ENCODE results near the gene HIGD2B. TPM values are rescaled to one million over a fixed set of nuclear protein-coding genes. Genes with fewer than 3 reads are reported as not detected.

HIGD2B gene
- total and polyA plus RNA-seq, 9 of the 15 experiments (the other 6 are each of a cell fraction or from before 2014, with no cell fraction given) = 0.04 to 0.18 (median 0.14) TPM; not detected in 6

- TF ChIP-seq, protein P1, sequence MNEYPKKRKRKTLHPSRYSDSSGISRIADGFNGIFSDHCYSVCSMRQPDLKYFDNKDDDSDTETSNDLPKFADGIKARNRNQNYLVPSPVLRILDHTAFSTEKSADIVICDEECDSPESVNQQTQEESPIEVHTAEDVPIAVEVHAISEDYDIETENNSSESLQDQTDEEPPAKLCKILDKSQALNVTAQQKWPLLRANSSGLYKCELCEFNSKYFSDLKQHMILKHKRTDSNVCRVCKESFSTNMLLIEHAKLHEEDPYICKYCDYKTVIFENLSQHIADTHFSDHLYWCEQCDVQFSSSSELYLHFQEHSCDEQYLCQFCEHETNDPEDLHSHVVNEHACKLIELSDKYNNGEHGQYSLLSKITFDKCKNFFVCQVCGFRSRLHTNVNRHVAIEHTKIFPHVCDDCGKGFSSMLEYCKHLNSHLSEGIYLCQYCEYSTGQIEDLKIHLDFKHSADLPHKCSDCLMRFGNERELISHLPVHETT (CRISPR knock-in tag; conservative IDR thresholded peaks at IDR 0.05 in 1 of 2, IDR thresholded peaks at IDR 0.05 in 1 of 2) = 0 out of 4 replicates have a peak, but pooled peaks of 1 of the 2 experiments have one; percentile 45
- TF ChIP-seq, protein P2, sequence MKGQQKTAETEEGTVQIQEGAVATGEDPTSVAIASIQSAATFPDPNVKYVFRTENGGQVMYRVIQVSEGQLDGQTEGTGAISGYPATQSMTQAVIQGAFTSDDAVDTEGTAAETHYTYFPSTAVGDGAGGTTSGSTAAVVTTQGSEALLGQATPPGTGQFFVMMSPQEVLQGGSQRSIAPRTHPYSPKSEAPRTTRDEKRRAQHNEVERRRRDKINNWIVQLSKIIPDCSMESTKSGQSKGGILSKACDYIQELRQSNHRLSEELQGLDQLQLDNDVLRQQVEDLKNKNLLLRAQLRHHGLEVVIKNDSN (CRISPR knock-in tag; IDR thresholded peaks at IDR 0.05) = no peak
- TF ChIP-seq ZNF311 (CRISPR knock-in tag; IDR thresholded peaks at IDR 0.05) = no peak
- peak; percentile 43; the same call in 1 of the 2 replicates for TF ChIP-seq MTA3 (IDR thresholded peaks at IDR 0.05; ENCODE audit: borderline replicate concordance)
- no peak for TF ChIP-seq ZKSCAN3 (CRISPR knock-in tag; IDR thresholded peaks at IDR 0.05)
- peak; percentile 94 for TF ChIP-seq POLR2A (conservative IDR thresholded peaks at IDR 0.05)
- peak; percentile 96 for TF ChIP-seq GABPA (tag; conservative IDR thresholded peaks at IDR 0.05; ENCODE audit: low read depth)
- peak; percentile 52; the same call in 1 of the 2 replicates for TF ChIP-seq MBD2 (IDR thresholded peaks at IDR 0.05; ENCODE audit: borderline replicate concordance, low read depth)
- 0 out of 2 replicates have a peak, but pooled peaks have one; percentile 27 for TF ChIP-seq ZNF589 (CRISPR knock-in tag; IDR thresholded peaks at IDR 0.05; ENCODE audit: low read depth)
- TF ChIP-seq, protein P3, sequence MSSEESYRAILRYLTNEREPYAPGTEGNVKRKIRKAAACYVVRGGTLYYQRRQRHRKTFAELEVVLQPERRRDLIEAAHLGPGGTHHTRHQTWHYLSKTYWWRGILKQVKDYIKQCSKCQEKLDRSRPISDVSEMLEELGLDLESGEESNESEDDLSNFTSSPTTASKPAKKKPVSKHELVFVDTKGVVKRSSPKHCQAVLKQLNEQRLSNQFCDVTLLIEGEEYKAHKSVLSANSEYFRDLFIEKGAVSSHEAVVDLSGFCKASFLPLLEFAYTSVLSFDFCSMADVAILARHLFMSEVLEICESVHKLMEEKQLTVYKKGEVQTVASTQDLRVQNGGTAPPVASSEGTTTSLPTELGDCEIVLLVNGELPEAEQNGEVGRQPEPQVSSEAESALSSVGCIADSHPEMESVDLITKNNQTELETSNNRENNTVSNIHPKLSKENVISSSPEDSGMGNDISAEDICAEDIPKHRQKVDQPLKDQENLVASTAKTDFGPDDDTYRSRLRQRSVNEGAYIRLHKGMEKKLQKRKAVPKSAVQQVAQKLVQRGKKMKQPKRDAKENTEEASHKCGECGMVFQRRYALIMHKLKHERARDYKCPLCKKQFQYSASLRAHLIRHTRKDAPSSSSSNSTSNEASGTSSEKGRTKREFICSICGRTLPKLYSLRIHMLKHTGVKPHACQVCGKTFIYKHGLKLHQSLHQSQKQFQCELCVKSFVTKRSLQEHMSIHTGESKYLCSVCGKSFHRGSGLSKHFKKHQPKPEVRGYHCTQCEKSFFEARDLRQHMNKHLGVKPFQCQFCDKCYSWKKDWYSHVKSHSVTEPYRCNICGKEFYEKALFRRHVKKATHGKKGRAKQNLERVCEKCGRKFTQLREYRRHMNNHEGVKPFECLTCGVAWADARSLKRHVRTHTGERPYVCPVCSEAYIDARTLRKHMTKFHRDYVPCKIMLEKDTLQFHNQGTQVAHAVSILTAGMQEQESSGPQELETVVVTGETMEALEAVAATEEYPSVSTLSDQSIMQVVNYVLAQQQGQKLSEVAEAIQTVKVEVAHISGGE (CRISPR knock-in tag; IDR thresholded peaks at IDR 0.05) = peak in 1 of 3 experiments; percentile 90; a peak in 2 of 6 replicates
- no peak for TF ChIP-seq BACH1 (tag; IDR thresholded peaks at IDR 0.05)
- 0 out of 2 replicates have a peak, but pooled peaks have one; percentile 28 for TF ChIP-seq ZNF830 (CRISPR knock-in tag; IDR thresholded peaks at IDR 0.05)
- no peak for TF ChIP-seq XRCC3 (IDR thresholded peaks at IDR 0.05)
- TF ChIP-seq PPARD (CRISPR knock-in tag; IDR thresholded peaks at IDR 0.05) = no peak
- no peak for TF ChIP-seq CEBPG (CRISPR knock-in tag; IDR thresholded peaks at IDR 0.05)
- no peak for TF ChIP-seq CEBPG (tag; conservative IDR thresholded peaks at IDR 0.05 in 1 of 2, IDR thresholded peaks at IDR 0.05 in 1 of 2)
- no peak for TF ChIP-seq ZBTB43 (CRISPR knock-in tag; IDR thresholded peaks at IDR 0.05)
- TF ChIP-seq DPF2 (IDR thresholded peaks at IDR 0.05) = peak; percentile 30; the same call in 1 of the 2 replicates
- TF ChIP-seq L3MBTL2 (IDR thresholded peaks at IDR 0.05) = 0 out of 2 replicates have a peak, but pooled peaks have one; percentile 30
- TF ChIP-seq ZNF232 (CRISPR knock-in tag; IDR thresholded peaks at IDR 0.05) = no peak
- TF ChIP-seq ZNF57 (CRISPR knock-in tag; IDR thresholded peaks at IDR 0.05) = no peak
Observed at GRCh38 chr15:72685925-72686794, at the start of gene HIGD2B, which contains the start of gene BBS4 (continued).

Measured in K562 (cell line).